Large intestine (tissue), 3 donors: Measurements from ENCODE around the gene ZNF423. TPM values are rescaled to one million over a fixed set of nuclear protein-coding genes. Genes with fewer than 3 reads are reported as not detected.
A peak's percentile ranks its signal among the peaks of the same experiment; 100 is the strongest.

Source experiments
- DNase-seq, 2 donors: peaks; one replicate each; pipeline versions ENCODE4 v3.0.0 to v3.0.0-alpha.2; 2013
- H3K27ac ChIP-seq: one replicate; pipeline ENCODE4 v1.5.1; 2013; ENCODE audit warnings: low read length
- H3K27me3 ChIP-seq: 2 replicates; pipeline ENCODE4 v1.6.1; 2013; ENCODE audit warnings: low read length; ENCODE audit not compliant: control insufficient read depth, insufficient read depth
- H3K36me3 ChIP-seq: 2 replicates; pipeline ENCODE4 v1.6.1; 2013; ENCODE audit warnings: low read length; ENCODE audit not compliant: control insufficient read depth, insufficient read depth
- H3K4me1 ChIP-seq: one replicate; pipeline ENCODE4 v1.6.1; 2013; ENCODE audit warnings: low read length; ENCODE audit not compliant: control insufficient read depth, insufficient read depth
- H3K4me3 ChIP-seq: one replicate; pipeline ENCODE4 v1.5.1; 2013; ENCODE audit warnings: low read length
- H3K9me3 ChIP-seq: one replicate; pipeline ENCODE4 v1.6.1; 2013; ENCODE audit warnings: mild to moderate bottlenecking, low read depth, low read length, moderate library complexity; ENCODE audit not compliant: control insufficient read depth
- WGBS: methylation state at CpG from one replicate; pipeline ENCODE4 v1.1.5; 2013; ENCODE audit warnings: low lambda C conversion rate; ENCODE audit not compliant: insufficient coverage; 5-methylcytosine and 5-hydroxymethylcytosine counted together
- polyA plus RNA-seq: library from polyadenylated mRNA; unstranded; fragments of 120-200 nt; gene quantifications from one replicate; pipeline ENCODE4 v1.2.1, GENCODE V29; 2013

ZNF423 gene
- polyA plus RNA-seq, 1 donor, result 6.7 TPM

DNA sequence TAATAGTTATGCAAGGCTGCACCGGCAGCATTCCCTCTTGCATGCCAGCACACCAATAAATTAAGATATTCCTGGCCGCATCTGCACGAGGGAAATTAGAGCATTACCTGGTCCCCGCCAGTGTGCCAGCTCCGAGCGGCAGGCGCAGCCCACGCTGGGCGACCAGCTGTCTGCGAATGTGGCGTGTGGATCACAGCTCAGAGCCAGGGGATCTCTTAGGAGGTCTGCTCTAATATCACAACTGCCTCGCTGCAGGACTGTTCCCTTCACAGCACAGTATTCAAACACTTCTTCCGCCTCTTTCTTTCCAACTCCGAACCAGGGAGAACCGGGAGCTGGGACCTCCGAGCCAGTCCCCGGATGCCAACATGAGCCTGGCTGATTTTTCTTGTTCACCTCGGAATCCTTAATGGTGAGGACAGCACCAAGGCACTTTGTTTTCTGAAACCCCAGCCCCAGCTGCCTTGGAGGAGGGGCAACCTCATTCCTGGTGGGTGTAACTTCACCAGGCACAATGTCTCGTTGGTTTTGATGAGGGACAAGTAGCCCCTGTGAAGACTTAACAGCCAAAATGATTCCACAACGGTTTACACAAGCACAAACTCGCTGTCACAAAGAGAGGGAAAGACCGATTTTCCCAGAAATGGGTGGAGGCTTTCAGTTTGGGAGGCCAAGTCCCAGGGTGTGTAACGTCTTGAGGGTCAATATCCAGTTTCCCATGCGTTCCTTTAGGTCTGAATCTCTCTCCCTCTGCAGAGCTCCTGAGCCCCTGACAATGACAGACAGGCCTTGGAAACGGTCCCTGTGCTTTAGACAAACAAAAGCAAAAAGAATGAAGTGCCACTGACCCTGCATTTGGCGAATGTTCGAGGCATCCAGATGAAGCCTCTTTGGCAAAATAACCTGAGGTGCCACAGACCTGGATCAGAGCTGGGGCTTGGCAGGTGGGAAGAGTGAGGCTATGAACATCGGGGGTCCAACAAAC, 269.2 kb downstream of the ZNF423 start:
- DNase-seq, result no peak
- H3K4me3 ChIP-seq, result no peak overlapping the region
- 96% methylated on average over 4 of the region's 28 CpGs for WGBS
- H3K4me1 ChIP-seq, result no peaks in the 10 kb centered on the region
- H3K9me3 ChIP-seq, result no peaks in the 10 kb centered on the region
- no peak overlapping the region for H3K27ac ChIP-seq
- H3K36me3 ChIP-seq, result no peaks in the 10 kb centered on the region
- no peaks in the 10 kb centered on the region for H3K27me3 ChIP-seq

DNA sequence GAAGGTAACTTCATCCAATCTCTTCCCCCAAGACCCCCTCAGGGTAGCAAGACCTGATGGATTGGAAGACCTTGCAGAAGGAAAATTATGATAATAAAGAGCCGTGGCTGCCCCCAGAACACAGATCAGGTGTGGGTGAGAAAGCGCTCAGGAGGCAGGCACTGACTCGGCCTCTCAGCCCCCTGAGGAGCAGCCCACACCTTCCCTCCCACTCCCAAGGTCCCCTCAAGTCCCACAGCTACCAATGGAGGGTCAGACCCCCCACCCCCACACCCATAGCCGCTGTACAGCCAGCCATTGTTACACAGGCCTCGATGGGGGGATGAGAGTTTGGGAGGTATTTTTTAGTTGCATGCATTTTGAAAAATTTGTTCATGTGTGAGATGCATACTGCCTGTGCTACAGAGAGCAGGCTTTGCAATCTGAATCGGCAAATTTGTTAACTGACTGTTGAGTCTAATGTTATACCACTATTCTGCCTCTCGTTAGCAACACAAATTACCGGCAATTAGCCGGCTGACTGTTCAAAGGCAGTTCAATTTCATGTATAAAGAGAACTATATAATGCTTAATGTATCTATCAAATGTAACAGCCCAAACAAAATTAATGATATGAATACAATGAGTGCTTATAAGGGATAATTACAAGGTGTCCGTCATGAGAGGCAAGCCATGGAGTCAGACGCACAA, 270.6 kb downstream of the ZNF423 start:
- Histone ChIP-seq H3K36me3 (no peaks in the 10 kb centered on the region), H3K27ac (no peak overlapping the region), H3K27me3 (no peaks in the 10 kb centered on the region), H3K4me1 (peaks cover 3% of the 10 kb centered on the region), H3K9me3 (no peaks in the 10 kb centered on the region), H3K4me3 (no peak overlapping the region)
- DNase-seq, result no peak
- WGBS, result 60% methylated on average over 1 of the region's 11 CpGs

DNA sequence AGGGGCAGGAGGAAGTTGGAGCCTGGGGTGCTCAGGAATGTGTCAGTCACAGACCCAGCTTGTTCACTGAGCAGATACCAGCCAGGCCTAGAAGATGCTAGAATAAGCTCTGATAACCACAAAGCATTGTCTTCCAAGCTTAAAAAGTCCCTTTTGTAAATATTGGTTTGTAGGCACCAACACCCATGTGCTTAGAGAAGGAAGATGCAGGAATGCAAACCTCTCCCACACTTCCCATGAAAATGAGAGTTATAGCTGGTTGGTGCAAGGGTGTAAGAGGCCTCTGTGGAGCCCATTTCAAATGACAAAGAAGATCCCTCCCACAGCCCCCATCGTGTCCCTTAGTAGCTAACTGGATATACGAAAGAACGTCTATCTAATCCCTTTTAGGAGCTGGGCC, 272.0 kb downstream of the ZNF423 start:
- no peak overlapping the region for H3K4me3 ChIP-seq
- H3K4me1 ChIP-seq, result peaks cover 3% of the 10 kb centered on the region
- WGBS, result no CpG with 5 or more reads among the region's 3 CpGs
- DNase-seq, result no peak
- no peak overlapping the region for H3K27ac ChIP-seq
- no peaks in the 10 kb centered on the region for H3K27me3 ChIP-seq
- no peaks in the 10 kb centered on the region for H3K9me3 ChIP-seq
- no peaks in the 10 kb centered on the region for H3K36me3 ChIP-seq

DNA sequence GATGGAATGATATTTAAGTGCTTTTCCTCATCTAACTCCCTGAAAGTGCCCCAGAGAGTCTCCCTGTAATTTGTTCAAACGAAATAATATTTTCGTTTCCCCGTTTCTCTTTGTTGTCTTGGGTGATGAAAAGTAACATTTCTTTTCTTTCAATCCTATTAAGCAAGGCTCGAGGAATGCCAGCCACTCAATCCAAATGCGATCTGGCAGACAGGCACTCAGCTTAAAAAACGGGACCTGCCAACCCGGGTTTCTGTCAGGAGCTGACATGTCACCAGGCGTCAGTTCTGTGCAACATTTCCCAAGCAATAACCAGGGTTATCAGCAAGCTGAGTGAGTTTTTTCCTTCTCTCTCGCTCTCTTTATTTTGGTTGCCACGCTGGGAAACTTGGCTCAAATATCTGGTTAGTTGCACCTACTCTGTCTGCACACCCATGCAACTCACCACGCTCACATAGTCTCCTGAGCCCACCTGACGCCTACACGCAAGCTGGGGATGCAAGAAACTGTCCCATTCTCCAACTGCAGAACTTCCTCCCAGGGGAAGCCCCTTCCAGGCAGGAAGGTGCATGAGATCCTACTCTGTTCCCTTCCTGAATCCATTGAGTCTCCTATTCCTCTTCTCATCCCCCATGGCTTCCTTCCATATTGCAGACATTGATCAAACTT, 274.1 kb downstream of the ZNF423 start:
- H3K4me3 ChIP-seq, result no peak overlapping the region
- DNase-seq, result no peak
- no peak overlapping the region for H3K27ac ChIP-seq
- H3K9me3 ChIP-seq, result no peaks in the 10 kb centered on the region
- H3K4me1 ChIP-seq, result peaks cover 3% of the 10 kb centered on the region
- WGBS, result 94% methylated on average over 2 of the region's 13 CpGs
- H3K27me3 ChIP-seq, result no peaks in the 10 kb centered on the region
- H3K36me3 ChIP-seq, result no peaks in the 10 kb centered on the region

DNA sequence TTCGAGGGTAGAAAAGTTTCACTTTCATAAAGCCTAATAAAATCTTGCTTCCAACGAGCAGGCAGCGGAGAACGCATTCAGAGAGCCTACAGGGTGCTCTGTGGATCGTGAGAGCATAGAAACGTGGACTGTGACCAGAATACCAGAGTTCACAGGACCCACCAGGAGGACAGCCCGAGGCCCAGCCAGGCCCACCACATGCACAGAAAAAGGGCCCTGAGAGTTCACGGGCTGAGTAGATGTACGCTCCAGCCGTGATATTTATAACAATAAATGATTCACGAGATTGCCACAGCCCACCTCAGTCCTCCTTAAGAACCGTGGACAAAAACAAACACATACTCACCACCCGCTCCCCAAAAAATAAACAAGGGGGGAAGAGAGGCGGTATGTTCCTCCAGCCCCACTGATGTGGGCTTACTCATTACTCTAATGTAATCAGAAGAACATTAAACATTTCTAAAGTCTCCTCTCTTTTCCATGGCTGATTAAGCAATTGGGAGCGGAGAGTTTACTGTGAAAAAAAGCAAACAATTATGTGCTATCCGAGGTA, 275.1 kb downstream of the ZNF423 start:
- H3K4me1 ChIP-seq, result peaks cover 7% of the 10 kb centered on the region
- H3K36me3 ChIP-seq, result no peaks in the 10 kb centered on the region
- H3K27ac ChIP-seq, result no peak overlapping the region
- no CpG with 5 or more reads among the region's 16 CpGs for WGBS
- H3K4me3 ChIP-seq, result no peak overlapping the region
- DNase-seq, result peak; percentile 40 to 69
- no peaks in the 10 kb centered on the region for H3K9me3 ChIP-seq
- no peaks in the 10 kb centered on the region for H3K27me3 ChIP-seq

DNA sequence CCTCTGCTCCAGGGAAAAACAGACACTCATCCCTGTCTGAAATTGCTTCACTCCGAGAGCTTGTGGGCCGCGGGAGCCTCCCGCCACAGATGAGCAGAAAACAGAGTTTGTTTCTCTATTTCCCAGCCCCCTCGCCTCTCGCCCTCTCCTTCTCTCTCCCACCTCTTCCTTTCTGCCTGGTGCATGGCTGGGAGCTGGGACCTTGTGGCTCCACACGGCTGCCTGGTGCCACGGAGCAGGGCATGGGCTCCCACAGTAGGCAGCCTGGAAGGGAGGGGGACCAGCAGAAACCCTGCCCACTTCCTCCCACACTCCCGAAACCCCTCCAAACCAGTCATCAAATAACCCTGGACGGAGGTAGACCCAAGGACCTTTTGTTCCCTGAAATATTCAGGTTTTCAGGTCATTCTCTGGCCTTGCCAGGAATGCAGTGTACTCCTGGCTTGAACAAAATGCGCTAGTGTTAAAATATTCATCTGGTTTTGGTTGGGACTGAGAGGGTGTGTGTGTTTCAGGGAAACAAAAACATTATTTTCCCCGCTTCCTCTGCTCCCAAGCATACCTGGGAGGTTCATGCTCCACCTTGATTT, 277.4 kb downstream of the ZNF423 start:
- WGBS, result no CpG with 5 or more reads among the region's 12 CpGs
- H3K27me3 ChIP-seq, result no peaks in the 10 kb centered on the region
- peaks cover 15% of the 10 kb centered on the region for H3K4me1 ChIP-seq
- DNase-seq, result no peak
- H3K36me3 ChIP-seq, result no peaks in the 10 kb centered on the region
- no peak overlapping the region for H3K4me3 ChIP-seq
- H3K9me3 ChIP-seq, result no peaks in the 10 kb centered on the region
- no peak overlapping the region for H3K27ac ChIP-seq

DNA sequence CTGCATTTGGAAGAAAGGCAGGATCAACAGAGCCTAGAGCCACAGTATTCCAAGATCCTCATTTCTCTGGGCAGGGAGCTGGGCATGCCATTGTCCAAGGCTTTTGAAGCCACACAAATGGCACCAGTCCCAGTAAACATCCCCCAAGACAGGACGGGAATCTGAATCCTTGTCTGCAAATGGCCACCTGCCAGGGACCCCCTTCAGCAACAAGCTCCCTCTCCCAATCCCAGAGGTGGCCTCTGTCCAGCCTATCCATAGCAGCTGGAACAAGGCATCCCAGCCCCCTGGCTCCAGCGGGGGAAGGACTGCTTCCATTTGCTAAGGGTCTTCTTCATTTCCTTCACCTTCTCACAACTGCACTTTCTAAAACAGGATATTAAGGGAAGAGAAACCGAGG, 277.9 kb downstream of the ZNF423 start:
- H3K36me3 ChIP-seq, result peaks cover 1% of the 10 kb centered on the region
- H3K9me3 ChIP-seq, result no peaks in the 10 kb centered on the region
- H3K27ac ChIP-seq, result no peak overlapping the region
- peaks cover 15% of the 10 kb centered on the region for H3K4me1 ChIP-seq
- H3K4me3 ChIP-seq, result no peak overlapping the region
- WGBS, result no CpG with 5 or more reads among the region's 3 CpGs
- DNase-seq, result no peak
- no peaks in the 10 kb centered on the region for H3K27me3 ChIP-seq

DNA sequence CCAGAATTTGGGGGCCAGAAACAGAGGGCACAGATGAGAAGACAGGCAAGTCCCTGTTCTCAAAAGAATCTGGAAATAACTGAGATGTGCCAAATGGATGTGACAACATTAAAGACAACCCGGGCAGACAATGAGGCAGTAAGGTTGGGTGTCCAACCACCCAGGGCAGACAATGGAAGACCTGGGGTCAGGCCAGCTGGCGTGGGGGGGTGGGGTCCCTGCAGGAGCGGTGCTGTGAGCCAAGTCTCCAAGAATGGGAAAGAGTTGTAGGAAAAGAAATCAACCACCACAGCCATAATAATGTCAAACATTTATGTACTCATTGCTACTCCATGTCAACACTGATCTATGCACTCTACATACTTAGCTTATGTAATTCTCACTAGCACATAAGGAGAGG, 279.0 kb downstream of the ZNF423 start:
- no peak for DNase-seq
- WGBS, result no CpG with 5 or more reads among the region's 3 CpGs
- Histone ChIP-seq H3K9me3 (no peaks in the 10 kb centered on the region), H3K4me3 (no peak overlapping the region), H3K27ac (no peak overlapping the region), H3K27me3 (no peaks in the 10 kb centered on the region), H3K36me3 (peaks cover 4% of the 10 kb centered on the region), H3K4me1 (peaks cover 15% of the 10 kb centered on the region)

DNA sequence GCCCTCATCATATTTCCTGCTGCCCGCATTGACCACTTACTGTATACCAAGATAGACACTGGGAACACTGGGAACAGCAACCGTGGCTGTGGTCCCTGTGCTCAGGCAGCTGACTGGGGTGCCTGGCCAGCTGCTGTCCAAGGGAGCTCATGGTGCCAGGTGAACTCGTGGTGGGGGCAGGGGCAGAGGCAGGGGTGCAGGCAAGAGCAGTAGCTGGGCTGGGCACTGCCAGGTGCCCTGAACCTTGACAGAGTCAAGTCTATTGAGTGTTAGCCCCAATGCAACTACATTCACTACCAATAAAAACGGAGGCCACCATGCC, 279.8 kb downstream of the ZNF423 start:
- DNase-seq, result no peak
- no peak overlapping the region for H3K4me3 ChIP-seq
- peaks cover 4% of the 10 kb centered on the region for H3K36me3 ChIP-seq
- no peaks in the 10 kb centered on the region for H3K27me3 ChIP-seq
- no peaks in the 10 kb centered on the region for H3K9me3 ChIP-seq
- no peak overlapping the region for H3K27ac ChIP-seq
- WGBS, result no CpG with 5 or more reads among the region's 4 CpGs
- H3K4me1 ChIP-seq, result peaks cover 15% of the 10 kb centered on the region
